GM12892 (cell line): Measurements from ENCODE around the gene ASTN2.

Experiments
- DNase-seq: peaks from one replicate; pipeline ENCODE4 v3.0.0; 2011; ENCODE audit not compliant: insufficient read length
- FAIRE-seq: peaks from 2 replicates; lab custom pipeline; 2011; peaks lifted over from hg19 to GRCh38; lab: Jason Lieb, UNC
- POLR2A ChIP-seq: IDR thresholded peaks from 2 replicates; pipeline ENCODE4 v1.6.1; 2011; ENCODE audit warnings: low read depth, low read length, control low read depth
- POLR2AphosphoS5 ChIP-seq: IDR thresholded peaks from 2 replicates; pipeline ENCODE4 v1.6.1; 2011; ENCODE audit warnings: low read depth, low read length, control low read depth
- TAF1 ChIP-seq: IDR thresholded peaks from 2 replicates; pipeline ENCODE4 v1.6.1; 2011; ENCODE audit warnings: low read depth, mild to moderate bottlenecking, control low read depth, low read length, borderline replicate concordance

Gene ASTN2

DNA sequence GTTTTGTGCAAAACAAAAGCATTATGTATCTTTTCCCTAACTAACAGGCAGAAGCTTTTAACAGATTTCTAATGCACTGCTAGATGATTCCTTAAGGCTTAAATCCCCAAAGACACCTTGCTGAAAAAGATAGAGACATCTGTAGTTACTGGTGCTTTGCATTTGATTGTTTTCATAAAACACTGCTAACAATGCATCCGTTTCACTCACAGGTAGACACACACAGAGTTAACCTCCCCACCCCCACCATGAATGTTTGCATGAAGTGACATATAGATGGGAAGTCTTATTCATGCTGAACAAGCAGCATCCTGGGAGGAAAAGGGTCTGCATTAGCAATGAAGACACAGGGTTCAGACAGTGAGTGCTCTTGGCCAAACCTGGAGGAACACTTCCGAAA lies 100.9 kb downstream of the ASTN2 start:
- TF ChIP-seq TAF1 = no peak
- no peak for TF ChIP-seq POLR2AphosphoS5
- TF ChIP-seq POLR2A = no peak
- no peak for DNase-seq
- no peak for FAIRE-seq

- FAIRE-seq = no peak
- no peak for TF ChIP-seq POLR2AphosphoS5
- TF ChIP-seq POLR2A = no peak
- TF ChIP-seq TAF1 = no peak
- no peak for DNase-seq
Measured at GRCh38 chr9:117307701-117308100, 107.2 kb downstream of the ASTN2 start.

- DNase-seq (no peak), FAIRE-seq (no peak)
- TF ChIP-seq POLR2A (no peak), POLR2AphosphoS5 (no peak), TAF1 (no peak)
Measured at GRCh38 chr9:117306032-117306431, 108.8 kb downstream of the ASTN2 start.

- TF ChIP-seq POLR2A = no peak
- no peak for TF ChIP-seq POLR2AphosphoS5
- no peak for TF ChIP-seq TAF1
- FAIRE-seq (no peak), DNase-seq (no peak)
Measured at GRCh38 chr9:117305454-117305853, 109.4 kb downstream of the ASTN2 start.

- FAIRE-seq = no peak
- DNase-seq = no peak
- TF ChIP-seq POLR2A (no peak), TAF1 (no peak), POLR2AphosphoS5 (no peak)
Measured at GRCh38 chr9:117304549-117304948, 110.3 kb downstream of the ASTN2 start.

DNA sequence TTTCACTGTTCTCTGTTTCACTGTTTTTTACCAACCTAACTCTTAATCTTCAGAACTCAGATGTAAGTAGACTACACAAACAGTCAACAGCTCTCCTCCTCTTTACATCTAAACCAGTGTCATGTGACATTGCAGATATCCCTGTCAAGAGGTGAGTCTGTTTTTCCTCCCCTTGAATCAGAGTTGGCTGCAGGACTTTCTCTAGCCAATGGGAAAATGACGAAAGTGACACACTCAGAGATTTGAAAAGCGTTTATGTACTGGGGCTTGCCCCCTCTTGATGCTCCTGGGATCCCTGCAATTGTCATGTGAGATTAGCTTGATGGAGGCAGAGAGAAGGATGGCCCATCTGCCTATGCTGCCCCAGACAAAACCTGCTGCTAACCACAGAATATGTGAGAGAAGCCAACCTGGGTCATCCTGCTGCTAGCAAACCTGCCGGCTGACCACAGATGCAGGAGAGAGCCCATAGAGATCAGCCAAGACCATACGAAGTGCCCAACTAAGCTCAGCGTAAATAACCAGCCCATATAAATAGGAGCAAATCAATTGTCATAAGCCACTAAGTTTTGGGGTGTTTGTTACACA lies 111.1 kb downstream of the ASTN2 start:
- TF ChIP-seq TAF1 = no peak
- no peak for TF ChIP-seq POLR2A
- no peak for TF ChIP-seq POLR2AphosphoS5
- DNase-seq (no peak), FAIRE-seq (no peak)

DNA sequence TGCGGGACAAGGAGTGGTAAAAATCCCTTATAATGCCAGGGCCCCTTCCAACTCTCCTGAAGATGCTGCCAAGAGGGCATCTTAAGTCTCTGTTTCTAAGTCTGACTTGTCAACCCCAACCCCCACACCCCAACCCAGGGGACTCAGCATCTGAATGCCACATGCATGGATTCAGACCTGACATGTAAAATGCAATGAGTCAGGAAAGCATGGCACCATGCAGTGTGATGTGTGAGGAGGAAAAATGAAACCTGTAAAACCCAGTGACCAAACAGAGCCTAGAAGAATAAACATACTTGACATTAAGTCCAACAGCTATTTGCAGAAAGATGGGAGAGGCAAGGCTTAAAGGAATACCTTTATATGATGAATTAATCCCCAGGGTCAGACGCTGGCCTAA lies 112.4 kb downstream of the ASTN2 start:
- FAIRE-seq (no peak), DNase-seq (no peak)
- TF ChIP-seq POLR2AphosphoS5 = no peak
- no peak for TF ChIP-seq TAF1
- TF ChIP-seq POLR2A = no peak

DNA sequence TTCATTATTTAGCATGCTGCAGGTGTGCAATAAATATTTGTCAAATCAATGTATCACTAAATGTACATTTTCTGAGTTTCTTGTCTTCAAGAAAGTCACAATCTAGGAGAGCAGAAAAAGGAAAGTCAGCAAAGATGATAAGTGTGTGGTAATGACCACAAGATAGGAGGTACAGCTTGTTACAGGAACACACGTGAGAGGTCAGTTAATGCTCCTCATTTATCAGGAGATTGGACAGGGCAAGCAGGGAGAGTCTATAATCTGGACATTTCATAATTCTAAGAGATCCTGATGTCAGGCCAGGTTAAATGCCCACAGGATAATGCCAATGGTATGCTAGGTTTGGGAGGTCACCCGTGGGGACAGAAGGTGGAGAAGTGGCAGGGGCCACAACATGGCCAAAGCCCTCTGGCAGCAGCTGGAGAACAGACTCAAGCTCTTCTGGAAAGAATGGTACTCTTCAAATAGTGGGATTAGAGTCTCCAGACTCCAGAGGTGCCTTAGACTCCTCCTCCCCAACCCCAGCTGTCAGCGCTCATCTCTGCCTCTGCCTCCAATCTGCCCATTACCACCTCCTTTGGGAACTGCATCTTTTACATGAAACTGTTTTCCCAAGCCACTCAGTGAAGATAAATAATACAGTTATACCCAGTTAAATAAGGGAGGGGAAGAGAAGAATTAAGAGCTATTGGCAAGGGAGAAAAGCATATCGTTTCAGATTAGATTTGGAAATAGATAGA lies 114.3 kb downstream of the ASTN2 start:
- DNase-seq = no peak
- no peak for TF ChIP-seq POLR2AphosphoS5
- FAIRE-seq = no peak

GRCh38 chr9:117296453-117296852 lies 118.4 kb downstream of the ASTN2 start:
- FAIRE-seq = no peak
- no peak for DNase-seq
- TF ChIP-seq POLR2A (no peak), TAF1 (no peak), POLR2AphosphoS5 (no peak)

- FAIRE-seq = no peak
- DNase-seq = no peak
- no peak for TF ChIP-seq POLR2AphosphoS5
- TF ChIP-seq TAF1 = no peak
- TF ChIP-seq POLR2A = no peak
Measured at GRCh38 chr9:117293206-117294114, 121.4 kb downstream of the ASTN2 start.

GRCh38 chr9:117290856-117291622 lies 123.8 kb downstream of the ASTN2 start:
- TF ChIP-seq POLR2AphosphoS5 = no peak
- TF ChIP-seq POLR2A = no peak
- TF ChIP-seq TAF1 = no peak
- FAIRE-seq (no peak), DNase-seq (no peak)
